Tongue (tissue), 2 donors: Measurements from ENCODE around the gene RALGAPA2. TPM values are rescaled to one million over a fixed set of nuclear protein-coding genes. Genes with fewer than 3 reads are reported as not detected.
"Not testable (repeated sequence)": the region's sequence is repeated elsewhere in the genome, so short reads cannot be mapped to it uniquely, and the experiment has no call there.

Experiments
- DNase-seq: peaks from one replicate; pipeline ENCODE4 v3.0.0-alpha.2; 2015
- total RNA-seq: library from RNA; depleted of rRNA; stranded (reverse); fragments of >200 nt; gene quantifications from one replicate; pipeline ENCODE4 v1.2.3, GENCODE V29; 2014

RALGAPA2 gene
- total RNA-seq, 1 donor from 2014 or later: 23.1 TPM

DNA sequence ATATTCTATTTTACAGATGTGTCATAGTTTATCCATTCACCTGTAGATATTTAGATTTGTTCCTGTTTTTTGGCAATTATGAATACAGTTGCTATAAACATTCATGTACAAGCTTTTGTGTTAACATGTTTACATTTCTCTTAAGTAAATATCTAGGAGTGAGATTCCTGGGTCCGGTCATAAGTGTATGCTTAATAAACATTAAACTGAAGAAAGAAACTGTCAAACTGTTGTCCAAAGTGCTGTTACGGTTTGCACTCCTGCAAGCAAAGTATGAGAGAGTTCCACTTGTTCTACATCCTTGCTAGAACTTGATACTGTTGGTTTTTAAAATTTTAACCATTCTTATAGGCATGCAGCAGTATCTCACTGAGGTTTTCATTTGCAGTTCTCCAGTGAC, 138.6 kb downstream of the RALGAPA2 start:
- no peak for DNase-seq

DNA sequence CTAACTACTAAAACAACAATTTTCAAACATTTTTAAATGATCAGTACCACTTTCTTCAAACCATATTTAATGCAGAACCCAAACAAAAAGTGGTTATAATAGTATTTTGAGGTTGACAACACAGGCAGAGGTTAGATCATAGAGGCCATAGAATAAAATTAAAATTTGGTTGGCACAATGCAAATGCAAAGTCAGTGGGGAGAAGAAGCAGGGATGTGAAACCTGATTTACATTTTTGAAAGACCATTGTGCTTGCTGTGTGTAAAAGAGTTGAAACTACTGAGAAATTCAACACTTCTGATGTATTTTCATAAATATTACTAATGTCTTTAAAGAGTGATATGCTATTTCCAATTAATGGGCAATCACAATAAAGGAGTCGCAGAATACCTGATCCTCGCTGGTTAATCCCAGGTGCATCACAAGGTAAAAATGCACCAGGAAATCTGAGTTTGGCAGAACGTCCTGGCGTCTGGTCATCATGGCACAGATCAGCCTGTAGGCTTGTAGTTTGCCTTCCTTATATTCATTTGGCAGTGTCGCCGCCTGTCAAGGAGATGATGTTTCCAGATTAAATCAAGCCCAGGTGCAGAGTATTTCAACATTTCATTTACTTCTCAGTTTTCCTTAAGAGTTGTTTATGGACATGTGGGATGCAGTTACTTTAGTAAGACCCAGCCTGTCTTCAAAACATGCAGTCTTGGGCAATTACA, 141.2 kb downstream of the RALGAPA2 start:
- DNase-seq: no peak

DNA sequence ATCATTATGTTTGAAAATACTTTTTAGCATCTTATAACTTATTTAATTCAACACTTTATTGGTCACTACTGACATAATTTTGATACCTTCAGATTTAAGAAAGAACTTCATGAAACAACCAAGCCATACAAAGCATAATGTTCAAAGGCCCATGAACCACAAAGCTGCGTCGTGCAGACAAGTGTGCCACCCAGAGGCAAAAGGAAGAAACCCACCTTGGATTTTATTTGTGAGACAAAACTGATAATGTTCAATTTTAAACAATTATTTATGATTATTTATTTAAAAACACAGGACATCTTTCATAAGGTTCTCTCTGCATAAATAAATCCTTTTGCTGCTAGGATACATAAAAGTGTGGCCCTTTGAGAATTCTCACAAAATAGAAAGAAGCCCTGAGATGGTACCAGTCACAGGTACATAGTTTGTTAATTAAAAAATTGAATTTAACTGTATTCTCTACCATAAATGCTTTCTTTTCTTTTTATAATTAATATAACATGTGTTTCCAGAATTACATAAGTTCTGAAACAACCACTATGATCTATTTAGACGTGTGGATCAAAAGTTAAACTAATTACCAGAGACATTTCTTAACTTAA, 143.7 kb downstream of the RALGAPA2 start:
- DNase-seq: peak; percentile 70

DNA sequence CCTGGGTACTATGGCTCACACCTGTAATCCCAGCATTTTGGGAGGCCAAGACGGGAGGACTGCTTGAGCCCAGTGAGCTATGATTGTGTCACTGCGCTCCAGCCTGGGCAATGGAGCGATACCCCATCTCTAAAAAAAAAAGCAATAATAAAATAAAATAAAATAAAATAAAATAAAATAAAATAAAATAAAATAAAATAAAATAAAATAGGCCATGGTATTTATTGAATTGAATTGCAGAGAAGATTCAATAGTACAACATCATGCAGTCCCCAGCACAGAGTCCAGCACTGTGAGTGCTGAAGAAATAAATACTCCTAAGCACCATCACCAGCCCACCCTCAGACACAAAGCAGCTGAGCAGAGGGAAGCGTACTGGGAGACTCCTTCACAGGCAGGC, 144.7 kb downstream of the RALGAPA2 start:
- no peak for DNase-seq

DNA sequence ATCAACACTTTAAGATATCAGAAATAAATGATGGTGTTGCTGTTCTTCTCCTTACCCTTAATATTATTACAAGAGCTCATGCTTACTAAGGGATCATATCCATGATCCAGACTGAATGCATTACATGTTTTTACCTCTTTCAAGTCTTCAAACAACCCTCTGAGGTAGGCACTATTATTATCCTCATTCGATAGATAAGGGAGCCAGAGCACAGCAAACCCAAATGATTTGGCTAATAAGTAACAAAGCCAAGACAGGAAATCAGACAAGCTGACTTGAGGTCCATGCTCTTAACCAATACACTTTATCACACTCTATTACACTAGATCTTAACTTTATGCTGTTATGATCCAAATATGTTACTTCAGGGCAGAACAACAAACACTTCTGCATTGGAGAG, 145.9 kb downstream of the RALGAPA2 start:
- DNase-seq: no peak

DNA sequence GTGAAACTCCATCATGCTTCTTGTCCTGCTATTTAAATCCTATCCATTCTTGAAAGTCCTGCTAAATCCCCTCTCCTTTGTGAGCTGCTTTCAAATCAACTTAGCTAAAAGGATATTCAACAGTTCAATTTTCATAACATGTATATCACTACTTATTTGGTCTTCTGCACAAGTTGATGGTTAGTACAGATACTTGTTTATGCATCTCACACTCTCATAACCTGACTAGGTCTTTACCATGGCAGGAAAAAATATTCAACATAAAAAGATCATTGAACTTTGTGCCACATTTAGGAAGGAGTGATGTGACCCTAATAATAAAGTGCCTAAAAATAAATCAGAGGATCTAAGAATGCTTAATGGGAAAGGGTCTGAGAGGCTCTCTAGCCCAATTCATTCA, 148.2 kb downstream of the RALGAPA2 start:
- DNase-seq: no peak

DNA sequence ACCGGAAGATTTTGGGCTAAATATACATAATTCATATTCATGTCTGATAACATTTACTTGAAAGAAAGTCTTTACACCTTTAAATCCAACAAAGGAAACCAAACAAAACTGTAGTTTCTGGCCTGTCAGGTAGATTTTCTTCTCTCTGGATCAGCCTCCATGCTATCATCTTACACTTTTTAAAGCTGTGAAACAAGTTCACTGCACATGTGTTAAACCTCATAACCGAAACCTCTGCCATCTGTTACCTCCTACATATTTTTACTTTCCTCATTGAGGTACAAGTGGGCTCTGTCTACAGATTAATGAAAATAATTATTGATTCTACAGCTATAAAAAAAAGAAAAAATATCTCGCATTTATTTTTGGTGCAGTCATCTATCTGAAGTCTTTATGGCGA, 149.9 kb downstream of the RALGAPA2 start:
- DNase-seq: no peak

DNA sequence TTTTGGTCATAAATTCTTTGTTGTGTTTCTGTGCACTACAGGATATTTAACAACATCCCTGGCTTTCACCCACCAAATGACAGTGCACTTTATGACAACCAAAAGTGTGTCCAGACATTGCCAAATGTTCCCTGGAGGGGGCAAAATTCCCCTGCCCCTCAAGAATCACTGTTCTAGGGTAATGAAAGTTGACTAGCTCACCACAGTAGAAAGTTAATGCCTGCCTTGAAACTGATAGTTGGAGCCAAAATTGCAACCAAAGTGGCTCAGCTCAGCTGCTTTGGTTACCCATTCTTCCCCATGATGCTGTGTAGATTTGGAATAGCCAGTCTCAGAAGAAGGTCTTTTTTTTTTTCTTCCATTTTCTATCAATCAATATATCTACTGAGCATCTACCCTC, 150.6 kb downstream of the RALGAPA2 start:
- DNase-seq: no peak

DNA sequence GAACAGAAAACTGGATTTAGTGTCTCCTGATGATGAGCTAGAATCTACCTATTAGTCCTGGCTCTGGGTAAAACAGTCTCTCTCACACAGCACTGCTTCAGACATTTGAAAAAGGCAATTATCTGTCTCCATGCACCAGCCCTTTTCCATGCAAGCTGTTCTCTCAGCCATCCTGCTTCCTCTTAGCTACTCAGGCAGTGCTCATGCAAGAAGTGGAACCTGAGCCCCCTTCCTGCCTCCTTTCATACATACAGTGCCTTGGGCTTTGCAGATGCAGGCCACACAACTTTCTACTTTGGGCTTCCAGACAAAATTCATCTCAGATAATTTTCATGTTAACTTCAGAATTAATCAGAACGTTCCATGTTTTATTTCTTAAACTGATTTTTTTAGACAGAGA, 151.3 kb downstream of the RALGAPA2 start:
- DNase-seq: no peak

DNA sequence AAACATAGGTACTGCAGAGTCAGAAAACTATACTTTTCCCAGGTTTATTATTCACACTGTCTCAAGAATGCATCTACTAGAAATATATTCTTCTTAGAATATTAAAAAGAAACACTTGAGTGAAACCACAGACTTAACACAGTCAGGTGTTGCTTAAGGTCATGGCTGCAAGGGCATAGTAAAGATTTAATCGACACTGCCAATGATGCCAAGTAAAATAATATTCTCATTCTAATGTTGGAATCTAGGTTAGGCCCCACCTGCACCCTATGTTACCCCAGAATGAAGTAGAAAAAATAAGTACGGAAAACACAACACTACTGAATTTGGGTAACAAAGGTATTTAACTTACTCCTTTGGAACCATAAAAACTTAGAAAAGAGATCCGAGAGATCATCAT, 155.0 kb downstream of the RALGAPA2 start:
- no peak for DNase-seq

DNA sequence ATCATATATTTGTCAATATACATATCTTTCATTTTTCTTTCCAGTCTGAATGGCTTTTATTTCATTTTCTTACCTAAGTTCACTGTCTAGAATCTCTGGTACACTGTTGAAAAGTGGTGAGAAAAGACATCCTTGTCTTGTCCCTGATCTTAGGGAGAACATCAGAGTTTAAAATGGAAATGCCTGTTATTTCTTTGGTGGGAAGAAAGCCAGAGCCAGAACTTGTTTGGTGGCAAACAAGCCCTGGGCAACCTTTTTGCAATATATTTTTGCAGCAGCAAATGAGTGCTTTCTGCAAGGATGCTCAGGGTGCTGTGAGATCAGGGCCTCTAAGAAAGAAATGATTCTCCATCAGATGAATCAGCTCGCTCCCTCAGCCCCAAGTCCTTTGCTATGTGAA, 156.6 kb downstream of the RALGAPA2 start:
- DNase-seq: no peak

DNA sequence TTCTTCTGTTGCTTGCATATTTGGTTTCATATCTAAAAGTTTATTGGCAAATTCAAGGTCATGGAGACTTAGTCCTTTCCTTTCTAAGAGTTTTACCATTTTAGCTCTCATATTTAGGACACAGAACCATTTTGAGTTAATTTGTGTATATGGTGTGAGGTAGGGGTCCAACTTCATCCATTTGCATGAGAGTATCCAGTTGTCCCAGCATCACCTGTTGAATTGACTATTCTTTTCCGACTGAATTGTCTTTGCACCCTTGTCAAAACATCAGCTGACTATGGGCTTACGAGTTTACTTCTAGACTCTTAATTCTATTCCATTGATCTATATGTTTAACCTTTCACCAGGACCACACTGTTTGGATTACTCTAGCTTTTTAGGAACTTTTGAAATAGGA, 157.5 kb downstream of the RALGAPA2 start:
- no peak for DNase-seq

DNA sequence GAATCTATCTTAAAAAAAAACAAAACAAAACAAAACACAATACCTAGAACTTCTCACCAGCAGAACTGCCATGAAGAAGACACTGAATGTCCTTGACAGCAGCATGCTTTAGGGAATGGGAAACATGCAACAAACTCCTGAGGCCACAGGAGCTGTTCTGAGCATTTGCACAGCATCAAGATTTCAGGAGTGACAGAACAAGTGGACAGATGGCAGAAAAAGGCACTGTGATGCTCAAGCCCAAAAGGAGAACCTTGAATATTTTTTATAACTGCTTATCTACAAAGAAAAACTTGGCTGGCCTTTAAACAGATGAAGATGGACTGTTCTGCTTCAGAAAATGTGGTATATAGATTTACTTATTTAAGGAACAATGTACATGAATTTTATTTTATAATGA, 158.9 kb downstream of the RALGAPA2 start:
- DNase-seq: no peak

DNA sequence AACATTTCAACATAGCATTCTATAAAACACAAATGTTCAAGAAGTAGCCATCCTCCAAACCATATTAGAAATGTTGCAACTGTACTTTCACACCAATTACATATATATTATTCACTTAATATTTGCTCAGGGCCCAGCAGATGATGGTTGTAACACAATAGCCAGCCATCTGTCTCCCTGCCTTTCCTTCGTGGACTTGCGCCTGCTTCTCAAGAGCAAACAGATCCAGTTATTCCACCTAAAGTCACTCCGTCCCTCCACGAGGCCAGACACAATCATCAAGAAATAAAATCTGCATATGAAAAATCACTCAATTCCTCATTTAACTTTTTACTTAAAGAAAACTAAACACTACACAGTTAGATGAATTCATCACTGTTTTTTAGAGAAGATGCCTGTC, 160.4 kb downstream of the RALGAPA2 start:
- DNase-seq: peak; percentile 31

DNA sequence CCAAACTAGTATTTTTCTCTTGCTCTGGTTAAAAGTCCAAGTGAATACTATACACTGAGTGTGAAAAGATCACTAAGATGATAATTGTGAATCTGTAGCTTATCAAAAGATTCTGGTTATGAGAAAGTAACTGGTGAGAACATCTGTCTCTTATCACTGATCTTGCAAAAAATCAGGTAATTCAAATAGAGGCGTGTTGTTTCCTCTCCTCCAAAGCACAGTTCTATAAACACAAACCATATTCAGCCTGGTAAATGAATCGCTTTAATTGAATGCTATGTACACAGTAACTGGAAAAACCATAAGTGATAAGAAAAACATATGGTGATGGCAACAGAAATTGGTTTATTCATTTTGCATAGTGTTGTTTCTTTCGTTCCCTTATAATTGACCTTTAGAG, 161.0 kb downstream of the RALGAPA2 start:
- no peak for DNase-seq

DNA sequence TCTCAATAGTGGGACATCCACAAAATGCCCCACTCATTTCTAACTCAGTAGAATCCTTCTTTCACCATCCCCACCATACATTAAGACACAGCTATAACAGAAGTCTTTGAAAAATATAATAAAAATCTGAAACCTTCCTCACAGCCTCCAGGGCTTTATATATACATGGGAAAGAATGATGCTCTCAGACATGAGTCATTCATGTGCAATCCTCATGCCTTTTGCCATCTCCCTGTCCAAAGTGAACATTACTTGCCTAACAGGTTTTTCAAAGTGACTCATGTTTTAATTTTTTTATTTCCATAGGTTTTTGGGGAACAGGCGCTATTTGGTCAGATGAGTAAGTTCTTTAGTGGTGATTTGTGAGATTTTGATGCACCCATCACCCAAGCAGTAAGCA, 162.7 kb downstream of the RALGAPA2 start:
- peak; percentile 44 for DNase-seq

DNA sequence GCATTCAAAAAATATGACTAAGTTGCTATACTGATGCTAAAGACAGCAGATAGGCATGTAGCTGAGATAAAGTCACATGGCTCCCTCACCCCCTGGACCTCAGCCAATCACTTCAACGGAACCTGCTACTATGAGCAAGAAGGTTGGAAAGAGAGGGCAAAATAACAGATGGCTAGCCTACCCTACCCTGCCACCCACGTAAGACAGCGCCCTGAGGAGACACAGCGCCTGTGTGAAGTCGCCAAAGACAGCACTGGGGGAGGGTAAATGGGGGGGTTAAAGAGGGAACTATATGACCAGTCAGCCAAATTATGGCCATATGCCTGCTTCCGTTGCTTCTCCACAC, 163.2 kb downstream of the RALGAPA2 start:
- DNase-seq: no peak

DNA sequence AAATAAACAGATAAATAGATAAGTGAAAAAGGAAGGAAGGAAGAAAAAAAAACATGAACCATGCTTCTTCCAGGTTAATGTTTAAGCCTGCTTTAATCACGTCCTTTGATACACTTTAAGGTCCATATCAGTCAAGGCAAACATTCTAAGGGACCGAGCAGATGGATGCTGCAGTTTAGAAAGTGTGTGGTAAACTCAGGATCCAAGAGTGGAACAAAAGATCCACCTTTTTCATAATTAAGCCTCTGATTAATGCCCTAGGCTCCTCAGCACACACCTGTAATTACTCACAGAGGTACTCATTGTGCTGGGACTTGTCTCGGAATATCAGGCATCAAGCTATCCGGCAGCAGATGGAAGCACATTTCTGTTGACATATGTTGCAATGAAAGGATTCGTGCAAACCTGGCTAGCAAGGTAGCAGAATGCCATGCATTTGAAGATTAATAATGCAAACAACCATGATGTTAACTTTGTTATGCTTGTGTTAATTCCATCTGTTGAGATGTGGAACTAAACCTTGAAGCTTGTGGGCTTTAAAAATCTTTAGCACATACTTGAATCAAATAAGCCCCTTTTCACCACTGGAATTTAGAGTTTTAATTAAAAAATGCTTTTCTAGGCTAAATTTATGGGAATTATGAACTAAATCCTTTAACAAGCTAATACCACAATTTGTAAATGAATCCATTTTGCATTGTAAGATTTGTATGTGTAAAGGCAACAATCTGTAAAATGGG, 163.7 kb downstream of the RALGAPA2 start:
- peak; percentile 57 for DNase-seq

DNA sequence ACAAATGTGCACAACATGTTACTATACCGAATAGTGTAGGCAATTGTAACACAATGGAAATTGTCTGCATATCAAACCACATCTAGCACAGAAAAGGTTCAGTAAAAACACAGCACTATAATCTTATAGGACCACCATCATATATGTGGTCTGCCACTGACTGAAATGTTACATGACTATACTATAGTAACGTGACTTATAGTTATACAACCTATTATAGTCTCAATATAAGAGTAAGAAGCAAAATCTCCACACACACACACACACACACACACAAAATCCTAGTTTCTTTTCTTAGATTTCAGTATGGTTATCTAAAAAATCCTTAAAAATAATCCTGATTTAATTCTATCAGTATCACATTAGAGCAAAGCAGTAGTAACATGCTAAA, 164.6 kb downstream of the RALGAPA2 start:
- no peak for DNase-seq

DNA sequence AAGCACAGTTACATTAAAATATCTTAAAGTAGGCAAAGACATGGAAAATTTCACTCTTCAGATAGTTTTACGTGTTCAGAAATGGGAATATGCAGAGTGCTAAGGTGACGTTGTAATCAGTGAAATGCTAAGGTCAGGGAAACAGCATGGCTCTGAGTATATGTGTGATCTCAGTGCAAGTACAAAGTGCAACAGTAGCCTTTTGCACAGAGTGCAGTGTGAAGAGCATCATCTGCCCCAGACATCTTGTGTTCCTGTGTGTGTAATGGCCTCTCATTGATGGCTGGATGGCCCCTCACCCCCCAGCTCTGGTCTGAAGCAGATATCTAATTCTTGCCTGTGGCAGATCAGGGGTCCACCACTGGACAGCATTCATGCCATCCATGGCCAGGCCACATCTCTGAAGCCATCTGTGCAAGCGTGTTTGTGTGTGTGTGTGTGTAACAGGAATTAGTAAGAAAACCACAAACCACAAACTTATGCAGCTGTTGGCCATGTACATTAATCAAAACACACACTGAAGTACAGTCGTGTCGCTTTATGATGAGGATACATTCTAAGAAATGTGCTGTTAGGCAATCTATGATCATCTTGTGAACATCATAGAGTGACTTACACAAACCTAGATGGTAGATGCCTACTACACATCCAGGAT, 165.1 kb downstream of the RALGAPA2 start:
- DNase-seq: no peak

DNA sequence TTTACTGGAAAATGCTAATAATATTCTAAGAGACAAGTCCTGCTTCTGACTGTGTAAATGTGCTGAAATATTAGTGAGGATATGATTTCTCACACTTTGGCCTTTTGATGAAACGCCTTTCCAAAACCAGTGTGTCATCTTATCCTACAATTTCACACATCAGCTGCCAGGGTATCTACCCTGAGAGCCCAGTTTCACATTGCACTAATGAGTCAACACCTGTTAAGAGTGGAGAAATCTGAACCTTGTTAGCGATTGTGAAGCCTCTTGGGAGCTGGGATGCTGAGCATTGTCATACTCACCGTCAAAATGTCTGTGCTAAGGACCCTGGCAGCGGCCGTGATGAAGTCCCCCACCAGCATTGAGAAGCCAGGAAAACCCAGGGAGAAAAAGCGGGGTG, 166.0 kb downstream of the RALGAPA2 start:
- DNase-seq: no peak

DNA sequence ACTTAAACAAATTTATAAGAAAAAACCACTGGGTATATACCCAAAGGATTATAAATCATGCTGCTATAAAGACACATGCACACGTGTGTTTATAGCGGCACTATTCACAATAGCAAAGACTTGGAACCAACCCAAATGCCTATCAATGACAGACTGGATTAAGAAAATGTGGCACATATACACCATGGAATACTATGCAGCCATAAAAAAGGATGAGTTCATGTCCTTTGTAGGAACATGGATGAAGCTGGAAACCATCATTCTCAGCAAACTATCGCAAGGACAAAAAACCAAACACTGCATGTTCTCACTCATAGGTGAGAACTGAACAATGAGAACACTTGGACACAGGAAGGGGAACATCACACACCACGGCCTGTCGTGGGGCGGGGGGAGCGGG, 169.1 kb downstream of the RALGAPA2 start:
- DNase-seq: not testable (repeated sequence)

DNA sequence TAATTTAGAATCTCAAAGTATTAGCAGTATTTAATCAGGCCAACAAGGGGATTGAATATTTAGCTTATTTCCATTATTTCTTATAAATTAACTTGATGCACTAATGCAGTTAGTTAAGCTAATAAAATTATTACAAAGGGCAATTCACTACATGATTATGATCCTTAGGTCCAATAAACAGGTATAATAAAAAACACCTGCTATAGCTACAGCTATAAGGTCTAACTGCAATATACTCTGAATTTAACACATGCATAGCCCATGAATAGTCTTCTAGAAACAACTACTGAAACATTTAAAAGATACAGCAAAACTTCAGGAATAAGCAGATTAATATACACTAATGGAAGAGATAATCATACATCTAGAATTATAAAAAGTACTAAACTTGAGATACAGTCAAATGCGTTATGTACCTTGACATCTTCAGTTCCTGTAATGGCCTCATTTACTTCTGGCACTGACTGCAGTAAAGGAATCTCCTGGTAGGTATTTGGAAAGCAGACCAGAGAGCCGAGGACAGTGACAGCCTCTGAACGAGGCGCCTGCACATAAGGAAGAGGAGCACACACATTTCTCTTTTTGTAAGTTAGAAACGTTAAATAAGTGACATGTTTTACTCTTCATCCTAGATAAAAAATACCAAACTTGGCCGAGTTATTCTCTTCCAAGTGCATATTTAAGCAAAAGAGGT, 176.1 kb downstream of the RALGAPA2 start:
- DNase-seq: no peak
